ENCODE results near the gene PRDM16.

- TF ChIP-seq POLR2A (IDR thresholded peaks at IDR 0.05) (no peak), CTCF (IDR thresholded peaks at IDR 0.05) (no peak)
Observed at GRCh38 chr1:3146458-3146857, 77.5 kb downstream of the PRDM16 start.
